ENCODE measurements around the gene CDC42BPA.

GRCh38 chr1:227299688-227300087, 18.6 kb downstream of the CDC42BPA start:
- TF ChIP-seq CTCF (conservative IDR thresholded peaks at IDR 0.05; ENCODE audit: low read depth, low read length) (no peak), EZH2 (IDR thresholded peaks at IDR 0.05; ENCODE audit: low read length, unreplicated experiment) (no peak)
